ENCODE data around the gene PARP9.

Gene PARP9

GRCh38 chr3:122533931-122534334, 30.2 kb downstream of the PARP9 start:
- no peak for TF ChIP-seq CTCF (IDR thresholded peaks at IDR 0.05; ENCODE audit: low read length)
- no peak for TF ChIP-seq EZH2 (IDR thresholded peaks at IDR 0.05; ENCODE audit: borderline replicate concordance, low read length)
- Histone ChIP-seq H3K36me3 (ENCODE audit: insufficient read depth, low read length) (no peaks in the 10 kb centered on the region), H4K20me1 (ENCODE audit: insufficient read depth, low read length) (no peaks in the 10 kb centered on the region), H3F3A (ENCODE audit: insufficient read depth, low read length) (no peaks in the 10 kb centered on the region), H3K4me3 (ENCODE audit: low read depth, low read length, poor library complexity, severe bottlenecking) (no peak overlapping the region), H3K27me3 (ENCODE audit: insufficient read depth, low read length) (no peaks in the 10 kb centered on the region), H3K79me2 (ENCODE audit: insufficient read depth, low read length) (no peaks in the 10 kb centered on the region), H2AFZ (ENCODE audit: low read length) (no peak overlapping the region), H3K27ac (ENCODE audit: low read depth, low read length, poor library complexity, severe bottlenecking) (no peak overlapping the region), H3K4me2 (ENCODE audit: low read length) (no peak overlapping the region), H3K9ac (ENCODE audit: low read length) (no peak overlapping the region), H3K4me1 (ENCODE audit: insufficient read depth, low read length, severe bottlenecking) (no peaks in the 10 kb centered on the region), H3K9me2 (ENCODE audit: low read depth, low read length) (no peaks in the 10 kb centered on the region), H3K9me3 (ENCODE audit: low read length) (no peaks in the 10 kb centered on the region)

- no peaks in the 10 kb centered on the region for H4K20me1 ChIP-seq (ENCODE audit: insufficient read depth, low read length)
- H3F3A ChIP-seq (ENCODE audit: insufficient read depth, low read length), result no peaks in the 10 kb centered on the region
- H3K4me3 ChIP-seq (ENCODE audit: low read depth, low read length, poor library complexity, severe bottlenecking), result no peak overlapping the region
- no peak overlapping the region for H2AFZ ChIP-seq (ENCODE audit: low read length)
- no peak overlapping the region for H3K4me2 ChIP-seq (ENCODE audit: low read length)
- no peaks in the 10 kb centered on the region for H3K79me2 ChIP-seq (ENCODE audit: insufficient read depth, low read length)
- H3K27ac ChIP-seq (ENCODE audit: low read depth, low read length, poor library complexity, severe bottlenecking), result no peak overlapping the region
- TF ChIP-seq CTCF (IDR thresholded peaks at IDR 0.05; ENCODE audit: low read length), result no peak
- TF ChIP-seq EZH2 (IDR thresholded peaks at IDR 0.05; ENCODE audit: borderline replicate concordance, low read length), result no peak
- H3K9me2 ChIP-seq (ENCODE audit: low read depth, low read length), result no peaks in the 10 kb centered on the region
- H3K9me3 ChIP-seq (ENCODE audit: low read length), result no peaks in the 10 kb centered on the region
- no peaks in the 10 kb centered on the region for H3K4me1 ChIP-seq (ENCODE audit: insufficient read depth, low read length, severe bottlenecking)
- no peak overlapping the region for H3K9ac ChIP-seq (ENCODE audit: low read length)
- no peaks in the 10 kb centered on the region for H3K27me3 ChIP-seq (ENCODE audit: insufficient read depth, low read length)
- no peaks in the 10 kb centered on the region for H3K36me3 ChIP-seq (ENCODE audit: insufficient read depth, low read length)
Observed at GRCh38 chr3:122533480-122533879, 30.6 kb downstream of the PARP9 start.

DNA sequence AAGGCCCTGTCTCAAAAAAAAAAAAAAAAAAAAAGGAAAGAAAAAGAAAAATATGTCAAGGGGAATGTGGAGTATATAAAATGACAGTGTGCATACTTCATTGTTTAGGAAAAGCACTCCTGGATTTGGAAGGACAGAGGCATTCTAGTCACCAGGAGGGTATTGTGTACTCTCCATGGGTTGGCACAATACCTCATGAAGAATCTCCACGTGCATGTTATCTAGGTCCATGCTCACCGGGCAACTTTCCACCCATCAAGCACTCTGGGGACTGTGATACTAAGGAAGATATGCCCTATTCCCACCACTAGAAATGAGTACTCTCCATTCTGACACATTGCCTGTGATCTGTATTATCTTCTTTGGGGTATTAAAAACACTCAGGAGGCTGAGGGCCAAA, 33.9 kb downstream of the PARP9 start:
- no peak overlapping the region for H2AFZ ChIP-seq (ENCODE audit: low read length)
- no peaks in the 10 kb centered on the region for H3K27me3 ChIP-seq (ENCODE audit: insufficient read depth, low read length)
- H4K20me1 ChIP-seq (ENCODE audit: insufficient read depth, low read length), result no peaks in the 10 kb centered on the region
- H3K9ac ChIP-seq (ENCODE audit: low read length), result no peak overlapping the region
- no peaks in the 10 kb centered on the region for H3K4me1 ChIP-seq (ENCODE audit: insufficient read depth, low read length, severe bottlenecking)
- no peaks in the 10 kb centered on the region for H3K36me3 ChIP-seq (ENCODE audit: insufficient read depth, low read length)
- H3F3A ChIP-seq (ENCODE audit: insufficient read depth, low read length), result no peaks in the 10 kb centered on the region
- no peak for TF ChIP-seq EZH2 (IDR thresholded peaks at IDR 0.05; ENCODE audit: borderline replicate concordance, low read length)
- TF ChIP-seq CTCF (IDR thresholded peaks at IDR 0.05; ENCODE audit: low read length), result no peak
- H3K27ac ChIP-seq (ENCODE audit: low read depth, low read length, poor library complexity, severe bottlenecking), result no peak overlapping the region
- no peak overlapping the region for H3K4me3 ChIP-seq (ENCODE audit: low read depth, low read length, poor library complexity, severe bottlenecking)
- H3K4me2 ChIP-seq (ENCODE audit: low read length), result no peak overlapping the region
- no peaks in the 10 kb centered on the region for H3K79me2 ChIP-seq (ENCODE audit: insufficient read depth, low read length)
- H3K9me2 ChIP-seq (ENCODE audit: low read depth, low read length), result no peaks in the 10 kb centered on the region
- no peaks in the 10 kb centered on the region for H3K9me3 ChIP-seq (ENCODE audit: low read length)

Data from OCI-LY1 (cell line).